Retina (tissue), 1 donor: ENCODE data around the gene CYP1B1.
"Not testable (repeated sequence)": the region's sequence is repeated elsewhere in the genome, so short reads cannot be mapped to it uniquely, and the experiment has no call there.

Experiments
- DNase-seq: peaks from one replicate; pipeline ENCODE4 v3.0.0-alpha.2; 2016

CYP1B1 gene

DNA sequence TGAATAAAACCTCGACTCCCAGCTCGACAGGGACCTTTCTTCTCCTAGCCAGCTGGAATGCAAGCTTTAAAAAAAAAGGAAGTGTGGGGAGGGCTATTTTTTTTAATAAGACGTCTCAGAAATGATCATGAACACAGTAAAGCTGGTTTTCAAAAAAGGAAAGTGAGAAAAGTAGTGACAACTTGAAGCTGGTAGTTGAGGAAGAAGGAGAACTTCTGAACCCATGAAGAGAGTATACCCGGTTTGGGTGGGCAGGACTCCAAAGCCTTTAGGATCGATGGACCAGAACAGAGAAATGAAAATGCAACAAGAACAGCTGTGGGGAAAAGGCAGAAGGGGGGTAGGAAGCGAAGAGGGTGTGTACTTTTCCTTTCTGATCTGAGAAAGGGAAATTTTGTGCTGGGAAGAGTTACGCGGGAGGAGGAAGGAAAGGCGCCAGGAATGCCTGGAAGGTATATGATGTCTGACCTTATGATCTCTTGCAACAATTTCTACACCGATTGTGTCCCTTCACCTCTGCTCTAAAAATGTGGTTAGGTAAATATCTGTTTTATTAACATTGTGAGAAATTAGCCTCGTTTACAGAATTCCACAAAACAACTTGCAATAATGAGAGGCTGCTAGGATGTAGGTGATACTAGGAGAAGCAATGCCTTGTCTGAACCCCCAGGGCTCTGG lies 22.6 kb upstream of the CYP1B1 start:
- no peak for DNase-seq

GRCh38 chr2:38097988-38098385 lies 22.0 kb upstream of the CYP1B1 start:
- no peak for DNase-seq

DNA sequence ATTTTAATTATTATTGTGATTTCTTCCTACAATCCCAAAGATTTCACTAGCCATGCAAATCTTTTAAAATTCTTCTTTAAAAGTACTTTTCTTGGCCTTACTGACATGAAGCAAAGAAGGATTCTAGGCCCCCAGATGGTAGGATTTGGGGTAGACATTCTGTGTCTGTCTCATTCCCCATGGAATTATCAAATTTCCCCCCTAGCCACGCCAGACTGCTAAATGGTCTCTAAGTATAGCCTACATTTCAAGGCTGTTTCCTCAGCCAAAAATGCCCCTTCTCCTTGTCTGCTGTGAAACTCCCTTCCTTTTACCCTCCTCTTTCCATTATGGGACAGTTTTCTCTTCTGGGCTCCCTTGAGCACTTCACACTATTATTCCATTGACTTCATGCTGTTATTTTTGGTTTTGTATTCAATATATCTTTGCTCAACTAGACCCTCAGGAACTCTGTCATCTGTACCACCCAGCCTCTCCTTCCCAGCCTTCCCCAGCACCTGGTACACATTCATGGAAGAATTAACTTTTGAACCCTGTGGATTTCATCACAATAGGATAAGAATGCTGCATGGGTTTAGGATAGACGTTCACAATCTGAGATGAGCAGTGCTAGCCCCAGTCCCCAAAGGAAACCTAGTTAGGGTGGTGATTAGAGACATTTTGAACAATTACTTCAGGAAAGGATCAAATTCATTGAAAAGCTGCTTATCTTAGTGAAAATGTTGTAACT lies 21.5 kb upstream of the CYP1B1 start:
- no peak for DNase-seq

DNA sequence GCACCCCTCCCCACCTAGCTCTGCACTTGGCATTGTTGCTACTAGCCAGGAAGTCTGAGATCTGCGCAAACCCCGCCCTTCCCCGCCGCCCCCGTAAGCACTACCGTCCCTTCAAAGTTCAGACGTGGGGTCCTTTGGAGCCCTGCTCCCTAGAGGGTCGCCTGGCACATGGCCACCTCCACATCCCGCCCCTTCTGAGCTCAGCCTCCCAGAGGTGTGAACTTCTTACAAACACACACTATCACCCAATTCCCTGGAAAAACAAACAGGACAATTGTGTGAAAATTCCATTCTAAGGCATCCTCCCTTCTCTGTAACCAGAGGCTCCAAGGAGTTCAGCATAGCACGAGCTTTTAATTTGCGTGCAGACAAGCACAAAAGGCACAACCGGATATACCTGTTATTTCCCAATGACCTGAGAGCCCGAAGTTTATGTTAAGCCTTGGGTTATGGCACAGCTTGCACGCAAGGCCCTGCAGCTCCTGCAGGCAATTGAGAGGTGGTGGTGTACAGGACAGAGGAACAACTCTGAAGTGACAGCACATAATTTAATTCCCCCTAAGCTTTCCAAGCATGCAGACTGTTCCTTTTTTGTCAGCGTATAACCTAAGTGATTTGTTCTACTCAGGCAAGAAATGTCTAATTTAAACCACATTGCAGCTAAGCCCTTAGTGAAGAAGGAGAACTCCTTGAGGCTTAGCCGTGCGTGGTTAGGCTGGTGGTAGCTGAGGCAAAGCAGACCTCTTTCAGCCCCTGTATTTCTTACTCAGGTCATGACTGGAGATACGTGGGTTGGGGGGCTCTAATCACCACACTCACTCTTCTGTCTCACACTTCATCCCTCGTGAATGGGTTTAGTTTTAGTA lies 20.3 kb upstream of the CYP1B1 start:
- peak; percentile 24 for DNase-seq

GRCh38 chr2:38095079-38095995 lies 19.4 kb upstream of the CYP1B1 start:
- no peak for DNase-seq

DNA sequence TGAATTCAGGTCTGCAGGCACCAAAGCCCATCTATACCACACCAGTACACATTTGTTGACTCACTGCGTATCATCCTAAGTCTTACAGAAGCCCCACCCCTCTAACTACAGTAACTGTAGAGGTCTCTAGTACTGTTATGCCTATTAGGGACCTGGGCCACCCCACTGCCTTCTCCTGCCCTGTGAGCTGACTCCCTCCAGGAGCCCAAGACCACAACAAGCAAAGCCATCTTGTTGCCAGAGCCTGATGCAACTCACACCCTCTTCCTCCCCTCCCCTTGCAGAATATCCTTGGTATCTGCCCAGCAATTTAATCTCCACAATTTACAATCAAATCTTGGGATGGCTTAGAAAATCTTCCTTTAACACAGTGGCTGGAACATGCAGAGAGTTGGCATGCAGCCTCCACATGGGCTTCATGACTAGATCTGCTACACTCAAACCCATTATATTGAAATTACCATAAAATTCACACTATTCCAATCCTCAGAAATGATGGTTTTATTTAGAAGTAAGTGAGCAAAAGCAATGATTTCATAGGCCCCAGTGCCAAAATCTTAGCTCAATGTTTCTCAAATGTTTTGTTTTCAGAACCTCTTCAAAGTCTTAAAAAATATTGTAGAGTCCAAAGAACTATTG lies 17.7 kb upstream of the CYP1B1 start:
- DNase-seq, result no peak

- DNase-seq, result no peak
These were observed 16.4 kb upstream of the CYP1B1 start for GRCh38 chr2:38092196-38092902.

DNA sequence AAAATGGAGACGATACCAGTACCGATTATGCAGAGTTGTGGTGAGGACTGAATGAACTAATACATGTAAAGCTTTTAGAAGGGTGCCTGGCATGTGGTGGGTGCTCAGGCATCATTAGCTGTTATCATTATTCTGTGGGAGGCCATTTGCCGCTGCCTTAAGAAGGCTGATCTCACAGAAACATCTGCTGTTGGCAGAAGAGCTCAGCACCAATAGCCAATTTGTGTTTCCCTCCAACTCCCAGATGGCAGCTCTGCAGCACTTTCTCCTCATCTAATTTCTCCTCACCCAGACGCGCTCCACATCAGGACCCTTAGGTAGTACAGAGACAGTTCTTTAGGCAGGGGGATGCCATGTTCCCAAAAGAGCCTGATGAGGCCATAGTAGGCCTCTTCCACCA lies 15.8 kb upstream of the CYP1B1 start:
- DNase-seq, result peak; percentile 40

DNA sequence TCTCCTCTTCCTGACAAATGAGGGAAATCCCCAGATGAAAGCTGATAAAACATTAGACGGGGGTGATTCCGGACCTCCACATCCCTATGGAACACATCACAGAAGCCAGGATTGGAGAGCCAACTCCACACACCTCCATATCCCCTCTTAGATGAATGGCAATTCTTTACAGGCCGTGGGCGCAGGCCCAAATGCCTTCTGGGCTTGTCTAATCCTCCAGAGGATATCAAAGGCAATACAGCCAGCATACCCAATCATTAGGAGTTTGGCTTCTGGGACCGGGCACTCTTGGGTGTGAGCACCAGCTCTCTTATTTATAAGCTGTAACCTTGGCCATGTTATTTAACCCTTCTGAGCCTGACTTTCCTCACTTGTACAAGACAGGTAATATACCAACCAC lies 15.0 kb upstream of the CYP1B1 start:
- no peak for DNase-seq

DNA sequence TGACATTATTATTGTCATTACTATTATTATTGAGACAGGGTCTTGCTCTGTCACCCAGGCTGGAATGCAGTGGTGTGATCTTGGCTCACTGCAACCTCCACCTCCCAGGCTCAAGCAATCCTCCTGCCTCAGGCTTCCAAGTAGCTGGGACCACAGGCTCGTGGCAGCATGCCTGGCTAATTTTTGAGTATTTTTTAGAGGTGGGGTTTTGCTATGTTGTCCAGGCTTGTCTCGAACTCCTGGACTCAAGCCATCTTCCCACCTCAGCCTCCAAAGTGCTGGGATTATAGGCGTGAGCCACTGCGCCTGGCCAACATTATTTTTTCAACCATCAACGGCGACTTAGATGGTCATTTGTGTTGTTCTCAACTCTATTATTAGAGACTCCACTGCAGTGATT lies 14.3 kb upstream of the CYP1B1 start:
- DNase-seq, result not testable (repeated sequence)

DNA sequence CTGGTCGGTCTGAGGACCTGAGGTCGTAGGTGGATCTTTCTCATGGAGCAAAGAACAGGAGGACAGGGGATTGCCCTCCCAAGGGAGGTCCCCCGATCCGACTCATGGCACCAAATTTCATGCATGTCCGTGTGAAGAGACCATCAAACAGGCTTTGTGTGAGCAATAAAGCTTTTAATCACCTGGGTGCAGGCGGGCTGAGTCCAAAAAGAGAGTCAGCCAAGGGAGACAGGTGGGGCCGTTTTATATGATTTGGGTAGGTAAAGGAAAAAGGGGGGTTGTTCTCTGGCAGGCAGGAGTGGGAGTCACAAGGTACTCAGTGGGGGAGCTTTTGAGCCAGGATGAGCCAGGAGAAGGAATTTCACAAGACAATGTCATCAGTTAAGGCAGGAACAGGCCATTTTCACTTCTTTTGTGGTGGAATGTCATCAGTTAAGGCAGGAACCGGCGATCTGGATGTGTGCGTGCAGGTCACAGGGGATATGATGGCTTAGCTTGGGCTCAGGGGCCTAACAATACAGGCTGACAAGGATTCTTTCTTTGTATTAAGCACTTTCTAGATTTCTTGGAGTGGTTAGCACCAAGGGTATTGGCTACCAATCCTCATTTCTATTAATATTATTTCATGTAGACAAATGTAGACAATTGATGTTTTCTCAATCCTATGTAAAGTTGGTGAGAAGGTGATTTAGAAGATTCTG lies 10.2 kb upstream of the CYP1B1 start:
- DNase-seq, result not testable (repeated sequence)

DNA sequence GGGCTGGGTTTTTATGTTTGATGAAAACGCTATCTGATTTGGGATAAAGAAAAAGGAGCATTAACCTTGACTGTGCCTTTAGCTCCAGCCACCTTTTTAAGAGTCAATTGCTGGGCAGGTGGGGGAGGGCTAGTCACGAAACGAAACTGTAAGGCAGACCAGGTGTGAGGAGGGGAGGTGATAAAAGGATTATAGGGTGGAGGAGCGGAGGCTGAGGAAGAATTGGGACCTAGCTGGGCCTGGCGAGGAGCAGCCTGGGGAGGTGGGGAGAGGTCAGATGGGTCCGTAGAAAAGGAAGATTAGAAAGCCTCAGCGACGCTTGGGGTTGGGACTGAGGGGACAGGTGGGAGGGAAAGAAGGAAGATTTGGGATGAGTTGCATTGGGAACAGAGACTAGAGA lies 8.6 kb upstream of the CYP1B1 start:
- DNase-seq, result not testable (repeated sequence)

DNA sequence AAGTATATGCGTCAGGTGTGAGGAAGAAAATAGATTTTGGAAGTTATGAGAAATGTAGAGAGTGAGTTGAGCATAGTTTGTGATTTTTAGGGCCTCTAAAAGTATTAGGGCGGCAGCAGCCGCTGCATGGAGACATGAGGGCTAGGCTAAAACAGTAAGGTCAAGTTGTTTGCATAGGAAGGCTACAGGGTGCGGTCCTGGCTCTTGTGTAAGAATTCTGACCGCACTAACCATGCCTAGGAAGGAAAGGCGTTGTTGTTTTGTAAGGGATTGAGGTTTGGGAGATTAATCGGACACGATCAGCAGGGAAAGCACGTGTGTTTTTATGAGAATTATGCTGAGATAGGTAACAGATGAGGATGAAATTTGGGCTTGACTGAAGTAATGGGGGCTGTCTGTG lies 6.8 kb upstream of the CYP1B1 start:
- not testable (repeated sequence) for DNase-seq

- no peak for DNase-seq
These were observed 4.4 kb upstream of the CYP1B1 start for GRCh38 chr2:38080346-38080745.

DNA sequence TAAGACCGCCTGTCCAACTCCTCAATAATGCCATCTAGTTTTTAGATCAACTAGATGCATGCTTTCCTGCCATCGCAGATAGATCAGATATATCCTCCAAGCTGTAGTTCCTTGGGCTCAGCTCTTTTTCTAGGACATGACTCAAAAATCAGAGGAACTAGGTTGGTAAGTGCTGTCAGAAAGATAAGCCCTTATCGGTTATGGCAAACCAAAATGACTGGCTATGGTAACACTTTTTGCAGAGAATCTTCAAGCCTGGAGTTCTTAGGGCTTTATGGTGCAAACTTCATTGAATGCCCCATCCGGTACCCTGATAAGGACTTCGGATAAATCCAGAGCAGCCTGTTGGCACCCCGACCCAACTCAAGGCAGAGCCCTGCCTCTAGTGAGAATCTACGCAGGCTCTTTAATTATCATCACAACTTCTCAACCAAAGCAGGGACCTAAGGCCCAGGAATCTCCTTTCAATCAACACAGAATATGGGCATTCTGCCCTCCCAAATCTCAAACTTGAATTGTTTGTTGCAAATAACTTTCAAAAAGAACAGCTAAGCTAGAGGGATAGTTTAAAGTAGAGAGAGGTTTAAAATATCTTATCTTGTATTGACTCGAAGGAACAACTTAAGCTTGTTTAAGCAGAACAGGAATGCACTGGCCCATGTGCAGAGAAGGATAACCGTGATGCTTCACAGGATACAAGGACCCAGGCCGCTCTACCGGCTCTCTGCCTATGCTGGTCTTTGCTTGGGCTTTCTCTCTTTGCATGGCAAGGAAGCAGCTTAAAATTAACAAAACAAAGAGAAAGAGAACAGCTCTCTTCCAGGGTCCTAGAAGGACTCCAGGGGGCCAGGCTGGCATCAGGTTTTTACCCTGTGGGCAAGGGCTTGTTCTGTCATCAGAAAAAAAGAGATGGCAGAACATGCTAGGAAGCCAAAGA lies 3.4 kb upstream of the CYP1B1 start:
- no peak for DNase-seq

DNA sequence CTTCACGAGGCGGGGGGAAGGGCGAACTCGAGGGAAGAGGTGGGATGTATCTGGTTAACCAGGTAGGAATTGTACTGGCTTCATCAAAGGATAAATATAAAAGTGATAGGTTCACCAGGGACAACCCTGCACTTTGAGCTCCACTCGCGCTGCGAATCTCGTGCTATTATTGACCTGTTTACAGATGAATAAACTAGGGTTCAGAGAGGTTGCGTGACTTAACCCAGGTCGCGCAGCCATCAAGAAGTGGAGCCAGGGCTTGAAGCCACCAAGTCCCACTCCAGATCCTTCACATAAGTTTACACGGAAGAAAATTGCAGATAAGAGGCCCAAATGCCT lies 1.4 kb upstream of the CYP1B1 start:
- DNase-seq, result no peak

GRCh38 chr2:38076710-38077430 lies 919 bp upstream of the CYP1B1 start:
- DNase-seq, result peak; percentile 82

DNA sequence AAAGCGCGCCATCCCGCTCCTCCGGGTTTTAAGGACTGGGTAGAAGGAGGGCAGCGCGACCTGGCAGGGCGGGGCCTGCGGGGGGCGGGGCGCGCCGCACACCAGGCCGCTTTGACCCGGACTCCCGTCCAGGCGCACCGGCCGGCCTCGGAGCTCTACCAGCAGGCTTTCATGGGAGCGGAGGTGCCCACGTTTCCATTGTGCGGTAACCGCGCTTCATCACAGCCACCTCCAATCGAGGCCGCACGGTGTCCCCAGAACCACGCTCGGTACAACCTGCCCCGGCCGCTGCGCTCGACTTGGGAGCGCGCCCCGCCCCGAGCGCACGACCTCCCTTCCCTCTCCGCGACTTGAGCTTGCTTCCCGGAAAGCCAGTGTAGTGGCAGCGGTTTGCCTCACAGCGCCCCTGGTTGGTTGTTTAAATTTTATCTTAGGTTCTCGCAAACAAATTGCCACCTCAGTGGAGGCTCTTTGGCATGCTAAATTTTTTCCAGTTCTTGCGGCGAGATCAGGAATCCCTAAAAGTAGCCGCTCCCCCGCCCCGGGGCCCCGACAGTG lies 280 bp upstream of the CYP1B1 start:
- peak; percentile 95 for DNase-seq
